Liver (tissue), 9 donors: ENCODE measurements around the gene MAPK11. TPM values are rescaled to one million over a fixed set of nuclear protein-coding genes. Genes with fewer than 3 reads are reported as not detected.

ENCODE experiments used
- DNase-seq: peaks from one replicate; pipeline ENCODE4 v3.0.0-alpha.2; 2017; ENCODE audit warnings: low spot score
- H3K27ac ChIP-seq, 2 donors: one replicate each; pipeline ENCODE4 v1.7.0; 2013; ENCODE audit warnings: inconsistent platforms in 2 of 2, low read length in 2 of 2, control low read depth in 1 of 2, low read depth in 1 of 2, mild to moderate bottlenecking in 1 of 2
- H3K27me3 ChIP-seq, 4 donors: one replicate each; pipeline versions ENCODE4 v1.6.1 to v1.7.0; 2013; ENCODE audit warnings: low read length in 3 of 4, inconsistent platforms in 1 of 4, mild to moderate bottlenecking in 1 of 4, moderate library complexity in 1 of 4; ENCODE audit not compliant: control insufficient read depth in 4 of 4, insufficient read depth in 4 of 4
- H3K36me3 ChIP-seq, 4 donors: one replicate each; pipeline versions ENCODE4 v1.6.1 to v1.7.0; 2013; ENCODE audit warnings: low read length in 3 of 4, mild to moderate bottlenecking in 3 of 4, low read depth in 1 of 4, moderate library complexity in 1 of 4; ENCODE audit not compliant: control insufficient read depth in 4 of 4, insufficient read depth in 3 of 4
- H3K4me1 ChIP-seq, 4 donors: one replicate each; pipeline versions ENCODE4 v1.6.1 to v1.7.0; 2013; ENCODE audit warnings: low read length in 3 of 4, mild to moderate bottlenecking in 3 of 4, moderate library complexity in 1 of 4; ENCODE audit not compliant: control insufficient read depth in 4 of 4, insufficient read depth in 4 of 4
- H3K4me3 ChIP-seq, 3 donors: one replicate each; pipeline versions ENCODE4 v1.6.1 to v1.7.0; 2013; ENCODE audit warnings: low read length in 3 of 3, control low read depth in 1 of 3, low read depth in 1 of 3, mild to moderate bottlenecking in 1 of 3
- H3K9ac ChIP-seq, 2 donors: one replicate each; pipeline ENCODE4 v1.7.0; 2013; ENCODE audit warnings: low read length in 2 of 2, mild to moderate bottlenecking in 2 of 2, moderate library complexity in 2 of 2, control low read depth in 1 of 2, low read depth in 1 of 2
- H3K9me3 ChIP-seq, 4 donors: one replicate each; pipeline versions ENCODE4 v1.6.1 to v1.7.0; 2013; ENCODE audit warnings: low read length in 3 of 4; ENCODE audit not compliant: control insufficient read depth in 4 of 4
- EGR1 ChIP-seq, 2 donors: IDR thresholded peaks; 2 replicates each; pipeline ENCODE4 v1.6.1; 2016 to 2018; ENCODE audit warnings: antibody characterized with exemption in 2 of 2, low read depth in 2 of 2
- FOXA2 ChIP-seq: IDR thresholded peaks from 2 replicates; pipeline ENCODE4 v1.6.1; 2016; ENCODE audit warnings: antibody characterized with exemption
- GABPA ChIP-seq, 2 donors: IDR thresholded peaks in 1 of 2; conservative IDR thresholded peaks in 1 of 2; 2 replicates each; pipeline ENCODE4 v1.6.1; 2016; ENCODE audit warnings: antibody characterized with exemption in 2 of 2, mild to moderate bottlenecking in 1 of 2, moderate library complexity in 1 of 2
- HNF4A ChIP-seq, 2 donors: conservative IDR thresholded peaks; 2 replicates each; pipeline ENCODE4 v1.6.1; 2016; ENCODE audit warnings: antibody characterized with exemption in 2 of 2, mild to moderate bottlenecking in 2 of 2
- HNF4G ChIP-seq: IDR thresholded peaks from 2 replicates; pipeline ENCODE4 v1.6.1; 2016; ENCODE audit warnings: antibody characterized with exemption
- JUND ChIP-seq, 2 donors: IDR thresholded peaks; 2 replicates each; pipeline ENCODE4 v1.6.1; 2016; ENCODE audit warnings: antibody characterized with exemption in 2 of 2
- NR2F2 ChIP-seq: IDR thresholded peaks from 2 replicates; pipeline ENCODE4 v1.6.1; 2016; ENCODE audit warnings: antibody characterized with exemption
- RAD21 ChIP-seq, 2 donors: IDR thresholded peaks; 2 replicates each; pipeline ENCODE4 v1.6.1; 2016; ENCODE audit warnings: antibody characterized with exemption in 2 of 2, mild to moderate bottlenecking in 2 of 2
- RXRA ChIP-seq, 2 donors: IDR thresholded peaks; 2 replicates each; pipeline ENCODE4 v1.6.1; 2017 to 2018; ENCODE audit warnings: antibody characterized with exemption in 2 of 2, mild to moderate bottlenecking in 1 of 2
- SP1 ChIP-seq: IDR thresholded peaks from 2 replicates; pipeline ENCODE4 v1.6.1; 2018; ENCODE audit warnings: antibody characterized with exemption, mild to moderate bottlenecking
- TAF1 ChIP-seq: conservative IDR thresholded peaks from 2 replicates; pipeline ENCODE4 v1.6.1; 2016; ENCODE audit warnings: antibody characterized with exemption, mild to moderate bottlenecking
- YY1 ChIP-seq: IDR thresholded peaks from 2 replicates; pipeline ENCODE4 v1.6.1; 2016; ENCODE audit warnings: antibody characterized with exemption, mild to moderate bottlenecking
- WGBS: extraction: QIAGEN DNeasy Blood & Tissue Kit; methylation state at CpG from one replicate; pipeline ENCODE4 v1.1.7; 2013; 5-methylcytosine and 5-hydroxymethylcytosine counted together
- polyA plus RNA-seq, 2 donors: library from polyadenylated mRNA; stranded (reverse) in 1 of 2; unstranded in 1 of 2; fragments of 200-250 nt in 1 of 2; fragments of >200 nt in 1 of 2; fragmentation: Nextera tagmentation in 1 of 2; extraction: Ambion mirVana in 1 of 2; gene quantifications; one replicate each; pipeline versions ENCODE4 v1.2.1 to v1.2.3, GENCODE V29; 2013 to 2015
- total RNA-seq, 2 donors: library from RNA; depleted of rRNA; stranded (reverse); fragments of >200 nt; gene quantifications; one replicate each; pipeline ENCODE4 v1.2.3, GENCODE V29; 2014
- TF ChIP-seq, protein P1 (sequence below): IDR thresholded peaks from 2 replicates; pipeline ENCODE4 v1.6.1; 2016; ENCODE audit warnings: antibody characterized with exemption
- TF ChIP-seq, protein P2 (sequence below): IDR thresholded peaks from 2 replicates; pipeline ENCODE4 v1.6.1; 2016; ENCODE audit warnings: antibody characterized with exemption, mild to moderate bottlenecking
- TF ChIP-seq, protein P3 (sequence below): IDR thresholded peaks from 2 replicates; pipeline ENCODE4 v1.6.1; 2016; ENCODE audit warnings: antibody characterized with exemption
- TF ChIP-seq, protein P4 (sequence below): fragments of 150-350 bp; IDR thresholded peaks from 2 replicates; pipeline ENCODE4 v1.5.1; 2017; ENCODE audit warnings: improper control_type of control experiment, low read depth, low read length; ENCODE audit not compliant: missing input control
- TF ChIP-seq, protein P5 (sequence below): IDR thresholded peaks from 2 replicates; pipeline ENCODE4 v1.6.1; 2016; ENCODE audit warnings: antibody characterized with exemption
- donor health status: healthy.
- donor health status: healthy.
- donor health status: healthy.
- donor health status: healthy.
- donor health status: healthy.

MAPK11 gene
- total and polyA plus RNA-seq, 4 donors = 0.65 to 2.0 (median 1.0) TPM

DNA sequence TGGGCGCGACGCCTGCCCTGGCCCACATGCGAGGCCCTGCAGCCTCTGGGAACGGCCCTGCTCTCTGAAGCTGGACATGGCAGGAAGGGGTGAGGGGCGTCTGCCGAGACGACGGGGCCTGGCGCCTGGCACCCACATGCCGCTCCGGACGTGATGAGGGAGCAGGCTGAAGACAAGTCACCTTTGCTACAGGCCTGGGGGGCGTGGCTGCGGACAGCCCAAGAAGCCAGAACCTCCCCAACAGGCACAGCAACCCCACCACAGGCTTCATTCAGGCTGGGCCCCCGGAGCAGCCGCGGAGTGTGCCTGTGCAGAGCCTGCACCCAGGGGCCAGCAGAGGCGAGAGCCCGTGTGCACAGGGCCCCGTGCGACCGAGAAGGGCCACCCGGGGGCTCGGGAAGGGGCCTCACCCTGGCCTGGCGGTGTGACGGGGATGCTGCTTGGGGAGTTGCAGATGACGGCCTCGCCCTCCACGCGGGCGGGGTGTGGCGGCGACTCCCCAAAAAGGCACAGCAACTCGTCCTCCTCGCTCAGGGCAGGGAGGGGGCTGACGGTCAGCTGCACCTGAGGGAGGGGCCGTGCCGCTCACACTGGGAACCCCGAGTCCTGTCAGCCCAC is 16.6 kb upstream of the MAPK11 start:
- no peak for TF ChIP-seq NR2F2
- no peak for TF ChIP-seq GABPA (IDR thresholded peaks at IDR 0.05 in 1 of 2, conservative IDR thresholded peaks at IDR 0.05 in 1 of 2)
- TF ChIP-seq, protein P1, sequence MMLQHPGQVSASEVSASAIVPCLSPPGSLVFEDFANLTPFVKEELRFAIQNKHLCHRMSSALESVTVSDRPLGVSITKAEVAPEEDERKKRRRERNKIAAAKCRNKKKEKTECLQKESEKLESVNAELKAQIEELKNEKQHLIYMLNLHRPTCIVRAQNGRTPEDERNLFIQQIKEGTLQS = no peak
- TF ChIP-seq, protein P2, sequence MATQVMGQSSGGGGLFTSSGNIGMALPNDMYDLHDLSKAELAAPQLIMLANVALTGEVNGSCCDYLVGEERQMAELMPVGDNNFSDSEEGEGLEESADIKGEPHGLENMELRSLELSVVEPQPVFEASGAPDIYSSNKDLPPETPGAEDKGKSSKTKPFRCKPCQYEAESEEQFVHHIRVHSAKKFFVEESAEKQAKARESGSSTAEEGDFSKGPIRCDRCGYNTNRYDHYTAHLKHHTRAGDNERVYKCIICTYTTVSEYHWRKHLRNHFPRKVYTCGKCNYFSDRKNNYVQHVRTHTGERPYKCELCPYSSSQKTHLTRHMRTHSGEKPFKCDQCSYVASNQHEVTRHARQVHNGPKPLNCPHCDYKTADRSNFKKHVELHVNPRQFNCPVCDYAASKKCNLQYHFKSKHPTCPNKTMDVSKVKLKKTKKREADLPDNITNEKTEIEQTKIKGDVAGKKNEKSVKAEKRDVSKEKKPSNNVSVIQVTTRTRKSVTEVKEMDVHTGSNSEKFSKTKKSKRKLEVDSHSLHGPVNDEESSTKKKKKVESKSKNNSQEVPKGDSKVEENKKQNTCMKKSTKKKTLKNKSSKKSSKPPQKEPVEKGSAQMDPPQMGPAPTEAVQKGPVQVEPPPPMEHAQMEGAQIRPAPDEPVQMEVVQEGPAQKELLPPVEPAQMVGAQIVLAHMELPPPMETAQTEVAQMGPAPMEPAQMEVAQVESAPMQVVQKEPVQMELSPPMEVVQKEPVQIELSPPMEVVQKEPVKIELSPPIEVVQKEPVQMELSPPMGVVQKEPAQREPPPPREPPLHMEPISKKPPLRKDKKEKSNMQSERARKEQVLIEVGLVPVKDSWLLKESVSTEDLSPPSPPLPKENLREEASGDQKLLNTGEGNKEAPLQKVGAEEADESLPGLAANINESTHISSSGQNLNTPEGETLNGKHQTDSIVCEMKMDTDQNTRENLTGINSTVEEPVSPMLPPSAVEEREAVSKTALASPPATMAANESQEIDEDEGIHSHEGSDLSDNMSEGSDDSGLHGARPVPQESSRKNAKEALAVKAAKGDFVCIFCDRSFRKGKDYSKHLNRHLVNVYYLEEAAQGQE = no peak
- no peak for TF ChIP-seq HNF4G
- no peak for TF ChIP-seq JUND (IDR thresholded peaks at IDR 0.05)
- no peak for TF ChIP-seq SP1
- TF ChIP-seq TAF1 = no peak
- no peak for TF ChIP-seq RAD21 (IDR thresholded peaks at IDR 0.05)
- no peak for TF ChIP-seq YY1
- TF ChIP-seq EGR1 (IDR thresholded peaks at IDR 0.05; ENCODE audit: low read depth in 2 of 2) = no peak
- TF ChIP-seq HNF4A (conservative IDR thresholded peaks at IDR 0.05) = no peak
- TF ChIP-seq, protein P3, sequence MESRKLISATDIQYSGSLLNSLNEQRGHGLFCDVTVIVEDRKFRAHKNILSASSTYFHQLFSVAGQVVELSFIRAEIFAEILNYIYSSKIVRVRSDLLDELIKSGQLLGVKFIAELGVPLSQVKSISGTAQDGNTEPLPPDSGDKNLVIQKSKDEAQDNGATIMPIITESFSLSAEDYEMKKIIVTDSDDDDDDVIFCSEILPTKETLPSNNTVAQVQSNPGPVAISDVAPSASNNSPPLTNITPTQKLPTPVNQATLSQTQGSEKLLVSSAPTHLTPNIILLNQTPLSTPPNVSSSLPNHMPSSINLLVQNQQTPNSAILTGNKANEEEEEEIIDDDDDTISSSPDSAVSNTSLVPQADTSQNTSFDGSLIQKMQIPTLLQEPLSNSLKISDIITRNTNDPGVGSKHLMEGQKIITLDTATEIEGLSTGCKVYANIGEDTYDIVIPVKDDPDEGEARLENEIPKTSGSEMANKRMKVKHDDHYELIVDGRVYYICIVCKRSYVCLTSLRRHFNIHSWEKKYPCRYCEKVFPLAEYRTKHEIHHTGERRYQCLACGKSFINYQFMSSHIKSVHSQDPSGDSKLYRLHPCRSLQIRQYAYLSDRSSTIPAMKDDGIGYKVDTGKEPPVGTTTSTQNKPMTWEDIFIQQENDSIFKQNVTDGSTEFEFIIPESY = no peak
- TF ChIP-seq, protein P4, sequence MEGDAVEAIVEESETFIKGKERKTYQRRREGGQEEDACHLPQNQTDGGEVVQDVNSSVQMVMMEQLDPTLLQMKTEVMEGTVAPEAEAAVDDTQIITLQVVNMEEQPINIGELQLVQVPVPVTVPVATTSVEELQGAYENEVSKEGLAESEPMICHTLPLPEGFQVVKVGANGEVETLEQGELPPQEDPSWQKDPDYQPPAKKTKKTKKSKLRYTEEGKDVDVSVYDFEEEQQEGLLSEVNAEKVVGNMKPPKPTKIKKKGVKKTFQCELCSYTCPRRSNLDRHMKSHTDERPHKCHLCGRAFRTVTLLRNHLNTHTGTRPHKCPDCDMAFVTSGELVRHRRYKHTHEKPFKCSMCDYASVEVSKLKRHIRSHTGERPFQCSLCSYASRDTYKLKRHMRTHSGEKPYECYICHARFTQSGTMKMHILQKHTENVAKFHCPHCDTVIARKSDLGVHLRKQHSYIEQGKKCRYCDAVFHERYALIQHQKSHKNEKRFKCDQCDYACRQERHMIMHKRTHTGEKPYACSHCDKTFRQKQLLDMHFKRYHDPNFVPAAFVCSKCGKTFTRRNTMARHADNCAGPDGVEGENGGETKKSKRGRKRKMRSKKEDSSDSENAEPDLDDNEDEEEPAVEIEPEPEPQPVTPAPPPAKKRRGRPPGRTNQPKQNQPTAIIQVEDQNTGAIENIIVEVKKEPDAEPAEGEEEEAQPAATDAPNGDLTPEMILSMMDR = no peak
- TF ChIP-seq, protein P5, sequence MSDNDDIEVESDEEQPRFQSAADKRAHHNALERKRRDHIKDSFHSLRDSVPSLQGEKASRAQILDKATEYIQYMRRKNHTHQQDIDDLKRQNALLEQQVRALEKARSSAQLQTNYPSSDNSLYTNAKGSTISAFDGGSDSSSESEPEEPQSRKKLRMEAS = no peak
- no peak for TF ChIP-seq RXRA (IDR thresholded peaks at IDR 0.05)
- TF ChIP-seq FOXA2 = no peak
- Histone ChIP-seq H3K27ac (no peak overlapping the region), H3K9ac (no peak overlapping the region), H3K36me3 (peaks cover 14 to 69% (median 30%) of the 10 kb centered on the region in 4 donors), H3K4me3 (no peak overlapping the region), H3K4me1 (peaks cover 0 to 8% (median 0%) of the 10 kb centered on the region in 4 donors), H3K27me3 (no peaks in the 10 kb centered on the region), H3K9me3 (no peaks in the 10 kb centered on the region)
- no peak for DNase-seq
- 93% methylated on average over 40 of the region's 40 CpGs for WGBS
